ELR (cell line): ENCODE measurements around the gene S1PR4.
"Not testable (repeated sequence)": the region's sequence is repeated elsewhere in the genome, so short reads cannot be mapped to it uniquely, and the experiment has no call there.

ENCODE experiments used
- DNase-seq: peaks from one replicate; pipeline ENCODE4 v3.0.0-alpha.2; 2015; ENCODE audit warnings: low read depth

Gene S1PR4

GRCh38 chr19:3220576-3220975, 42.0 kb downstream of the S1PR4 start:
- no peak for DNase-seq

DNA sequence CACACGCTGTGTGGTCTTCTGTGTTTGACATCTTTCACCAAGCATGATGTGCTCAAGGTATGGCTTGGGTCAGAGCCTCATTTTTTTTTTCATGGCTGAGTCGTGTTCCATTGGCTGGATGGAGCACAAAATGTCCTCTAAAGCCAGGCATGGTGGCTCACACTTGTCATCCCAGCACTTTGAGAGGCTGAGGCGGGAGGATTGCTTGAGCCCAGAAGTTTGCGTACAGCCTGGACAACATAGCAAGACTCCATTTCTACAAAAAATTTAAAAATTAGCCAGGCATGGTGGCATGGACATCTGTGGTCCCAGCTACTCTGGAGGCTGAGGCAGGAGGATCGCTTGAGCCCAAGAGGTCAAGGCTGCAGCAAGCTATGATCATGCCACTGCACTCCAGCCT, 43.0 kb downstream of the S1PR4 start:
- not testable (repeated sequence) for DNase-seq

DNA sequence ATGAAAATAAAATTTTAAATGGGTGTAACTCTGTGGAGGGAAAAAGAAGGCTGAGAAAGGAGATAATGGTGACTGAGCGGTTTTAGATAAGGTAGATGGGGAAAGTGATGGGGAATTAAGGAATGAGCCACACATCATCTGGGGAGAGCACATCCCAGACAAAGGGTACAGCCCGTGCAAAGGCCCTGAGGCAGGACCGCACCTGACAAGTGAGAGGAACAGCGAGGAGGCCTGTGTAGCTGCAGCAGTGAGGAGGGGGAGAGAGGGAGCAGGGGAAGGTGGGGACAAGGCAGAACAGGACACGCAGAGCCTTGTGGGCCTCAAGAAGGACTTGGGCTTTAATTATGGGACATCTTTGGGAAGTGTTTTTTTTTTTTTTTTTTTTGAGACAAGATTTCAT, 44.1 kb downstream of the S1PR4 start:
- DNase-seq: no peak

DNA sequence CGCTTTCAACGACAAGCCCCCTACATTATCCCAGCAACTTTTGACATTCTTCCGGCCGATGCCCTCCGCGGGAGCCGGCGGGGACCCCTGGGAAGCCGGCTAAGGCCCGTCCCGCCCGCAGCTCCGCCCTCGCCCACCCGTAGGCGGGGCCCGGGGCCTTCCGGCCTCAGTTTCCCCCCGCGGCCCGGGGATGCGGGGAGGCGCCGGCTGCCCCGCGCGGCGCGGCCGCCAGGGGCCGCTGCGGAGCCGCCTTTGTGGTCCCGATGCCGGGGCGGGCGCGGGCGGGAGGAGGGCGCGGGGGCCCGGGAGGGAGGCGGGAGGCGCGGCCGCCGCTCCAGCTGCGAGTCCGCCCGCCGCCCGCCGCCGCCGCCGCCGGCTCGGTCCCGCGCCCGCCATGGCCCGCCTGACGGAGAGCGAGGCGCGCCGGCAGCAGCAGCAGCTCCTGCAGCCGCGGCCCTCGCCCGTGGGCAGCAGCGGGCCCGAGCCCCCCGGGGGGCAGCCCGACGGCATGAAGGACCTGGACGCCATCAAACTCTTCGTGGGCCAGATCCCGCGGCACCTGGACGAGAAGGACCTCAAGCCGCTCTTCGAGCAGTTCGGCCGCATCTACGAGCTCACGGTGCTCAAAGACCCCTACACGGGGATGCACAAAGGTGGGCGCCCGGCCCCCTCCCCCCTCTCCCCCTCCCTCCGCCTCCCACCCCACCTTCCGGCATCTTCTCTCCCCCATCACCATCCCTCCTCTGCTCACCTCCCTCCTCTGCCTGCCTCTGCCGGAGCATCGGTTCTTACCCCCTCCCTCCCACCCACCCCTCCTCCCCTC, 46.0 kb downstream of the S1PR4 start, which contains the start of gene CELF5:
CELF5 (plus strand) TSS at position 316 of the 823 bp plus-strand sequence; CDS start at position 395, 79 bp downstream.
- peak; percentile 54 for DNase-seq

- no peak for DNase-seq
Measured at GRCh38 chr19:3225169-3225485, 46.6 kb downstream of the S1PR4 start.

DNA sequence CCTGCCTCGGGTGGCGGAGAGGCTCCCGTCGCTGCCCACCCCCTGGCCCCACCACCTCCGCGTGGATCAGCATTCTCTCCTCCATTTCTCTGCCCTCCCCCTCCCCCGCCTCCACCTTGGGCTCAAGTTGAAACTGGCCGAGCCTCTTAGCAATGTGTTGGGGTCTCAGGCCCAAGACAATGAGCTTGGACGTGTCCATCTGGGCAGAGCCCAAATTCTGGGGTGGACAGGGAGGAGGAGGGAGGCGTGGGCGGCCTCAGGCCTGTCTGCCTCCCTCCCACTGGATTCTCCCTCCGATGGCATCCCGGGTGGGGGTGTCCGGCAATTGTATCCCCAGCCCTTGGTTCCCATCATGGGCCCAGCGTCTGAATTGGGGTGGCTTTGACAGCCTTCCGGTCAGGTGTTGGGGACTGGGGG, 47.1 kb downstream of the S1PR4 start:
- DNase-seq: no peak

- DNase-seq: no peak
Measured at GRCh38 chr19:3227054-3227626, 48.6 kb downstream of the S1PR4 start.

GRCh38 chr19:3229346-3229743, 50.8 kb downstream of the S1PR4 start:
- no peak for DNase-seq
